Measurements from ENCODE around the gene ITPR1. TPM values are rescaled to one million over a fixed set of nuclear protein-coding genes. Genes with fewer than 3 reads are reported as not detected.
A peak's percentile ranks its signal among the peaks of the same experiment; 100 is the strongest.

The ITPR1 gene
- total RNA-seq, 4 donors from 2014 or later = 15.3 to 50.2 (median 28.7) TPM

GRCh38 chr3:4722103-4722502 is 229.0 kb downstream of the ITPR1 start:
- Histone ChIP-seq H3K27ac (peak overlapping the region; percentile 58 to 79 (median 67)), H3K9me3 (no peaks in the 10 kb centered on the region), H3K36me3 (no peaks in the 10 kb centered on the region), H3K4me3 (no peak overlapping the region), H3K27me3 (no peaks in the 10 kb centered on the region), H3K4me1 (peaks cover 18 to 48% (median 23%) of the 10 kb centered on the region in 4 donors)
- peak; percentile 57 for DNase-seq
- WGBS, 2 donors (ENCODE audit: low coverage in 1 of 2) = 23 to 43% methylated on average over 6 of the region's 6 CpGs
- intact Hi-C loops (cut with DNase I; ENCODE audit: low total_unique reads) = loop anchor here (10.0 kb wide), 2 partner anchors 53 to 263 kb away; no protein-coding TSS in a partner anchor
- no peak for TF ChIP-seq EP300 (IDR thresholded peaks at IDR 0.05; ENCODE audit: low read depth)
- peak; percentile 32 to 58 (median 38) for TF ChIP-seq CTCF (IDR thresholded peaks at IDR 0.05)
- no peak for TF ChIP-seq POLR2A (IDR thresholded peaks at IDR 0.05)
- peak in 1 of 3 donors; percentile 23 for TF ChIP-seq POLR2AphosphoS5 (IDR thresholded peaks at IDR 0.05)
- in situ Hi-C loops (cut with MboI; ENCODE audit: low pct_ligation_motif_present in 1 of 4, low pct_unique_long_range_greater_than_20kb in 1 of 4, low sequenced_read_pairs in 3 of 4) = loop anchor here in 2 of 4 donors (10.0 to 25.0 kb wide), 3 partner anchors 153 to 340 kb away; partner anchors contain the start of gene BHLHE40 (in 1 of the 2)

DNA sequence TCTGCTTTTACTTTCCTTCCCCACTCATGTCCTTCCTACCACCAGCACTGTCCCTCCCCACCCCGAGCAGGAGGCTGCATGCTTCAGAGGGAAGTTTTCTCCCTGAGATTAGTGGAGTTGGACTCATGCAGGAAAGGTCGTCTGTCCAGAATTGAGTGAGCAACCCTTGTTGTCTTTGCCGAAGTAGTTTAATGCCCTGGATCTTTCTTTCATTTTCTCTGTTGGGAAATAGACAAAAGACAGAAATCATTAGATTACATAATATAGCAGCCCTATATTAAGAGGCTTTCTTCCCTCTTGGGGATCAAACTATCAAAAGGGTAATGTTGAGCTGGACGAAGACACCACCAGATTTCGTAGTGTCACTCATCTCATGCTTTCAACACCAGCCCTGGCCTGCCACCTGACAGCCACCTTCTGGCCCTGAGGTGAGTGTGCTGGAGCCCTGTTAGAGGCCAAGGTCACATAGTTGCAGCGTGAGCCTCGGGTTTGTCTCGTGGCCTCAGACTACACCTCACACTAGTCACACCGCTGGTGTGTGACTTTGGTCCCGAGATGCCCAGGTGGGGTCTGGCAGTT is 231.0 kb downstream of the ITPR1 start:
- in situ Hi-C loops (cut with MboI; ENCODE audit: low pct_ligation_motif_present in 1 of 4, low pct_unique_long_range_greater_than_20kb in 1 of 4, low sequenced_read_pairs in 3 of 4) = loop anchor here in 2 of 4 donors (10.0 to 25.0 kb wide), 3 partner anchors 151 to 338 kb away; partner anchors contain the start of gene BHLHE40 (in 1 of the 2)
- Histone ChIP-seq H3K4me1 (peaks cover 14 to 38% (median 15%) of the 10 kb centered on the region in 4 donors), H3K9me3 (no peaks in the 10 kb centered on the region), H3K4me3 (no peak overlapping the region), H3K27ac (no peak overlapping the region), H3K36me3 (no peaks in the 10 kb centered on the region), H3K27me3 (no peaks in the 10 kb centered on the region)
- 60 to 83% methylated on average over 1 to 10 of the region's 10 CpGs for WGBS, 2 donors (ENCODE audit: low coverage in 1 of 2)
- TF ChIP-seq POLR2A (IDR thresholded peaks at IDR 0.05) (no peak), POLR2AphosphoS5 (IDR thresholded peaks at IDR 0.05) (no peak), CTCF (IDR thresholded peaks at IDR 0.05) (no peak), EP300 (IDR thresholded peaks at IDR 0.05; ENCODE audit: low read depth) (no peak)
- no peak for DNase-seq
- intact Hi-C loops (cut with DNase I; ENCODE audit: low total_unique reads) = loop anchor here (10.0 kb wide), 2 partner anchors 51 to 261 kb away; no protein-coding TSS in a partner anchor

- H3K27ac ChIP-seq = no peak overlapping the region
- 93% methylated on average over 4 to 5 of the region's 5 CpGs for WGBS, 2 donors (ENCODE audit: low coverage in 1 of 2)
- H3K36me3 ChIP-seq = no peaks in the 10 kb centered on the region
- no peak for DNase-seq
- no peak for TF ChIP-seq CTCF (IDR thresholded peaks at IDR 0.05)
- TF ChIP-seq EP300 (IDR thresholded peaks at IDR 0.05; ENCODE audit: low read depth) = no peak
- TF ChIP-seq POLR2A (IDR thresholded peaks at IDR 0.05) = no peak
- no peak for TF ChIP-seq POLR2AphosphoS5 (IDR thresholded peaks at IDR 0.05)
- intact Hi-C loops (cut with DNase I; ENCODE audit: low total_unique reads) (loop anchor here (10.0 kb wide), 2 partner anchors 48 to 258 kb away; no protein-coding TSS in a partner anchor), in situ Hi-C loops (cut with MboI; ENCODE audit: low pct_ligation_motif_present in 1 of 4, low pct_unique_long_range_greater_than_20kb in 1 of 4, low sequenced_read_pairs in 3 of 4) (loop anchor here in 2 of 4 donors (10.0 kb wide), 2 partner anchors 148 to 248 kb away; partner anchors contain the start of gene BHLHE40 (in 1 of the 2))
- H3K9me3 ChIP-seq = no peaks in the 10 kb centered on the region
- peaks cover 0 to 14% (median 0%) of the 10 kb centered on the region in 4 donors for H3K4me1 ChIP-seq
- no peaks in the 10 kb centered on the region for H3K27me3 ChIP-seq
- H3K4me3 ChIP-seq = no peak overlapping the region
These were observed 233.4 kb downstream of the ITPR1 start for GRCh38 chr3:4726549-4726948.
